ENCODE measurements around the gene DPY19L1.
"Not testable (repeated sequence)": the region's sequence is repeated elsewhere in the genome, so short reads cannot be mapped to it uniquely, and the experiment has no call there.

Gene DPY19L1

GRCh38 chr7:34984140-34984539 lies 53.1 kb downstream of the DPY19L1 start:
- not testable (repeated sequence) for DNase-seq

- DNase-seq = no peak
Observed at GRCh38 chr7:34982371-34983019, 54.8 kb downstream of the DPY19L1 start.

- not testable (repeated sequence) for DNase-seq
Observed at GRCh38 chr7:34979124-34979523, 58.2 kb downstream of the DPY19L1 start.

GRCh38 chr7:34973400-34973760 lies 63.9 kb downstream of the DPY19L1 start:
- no peak for DNase-seq

GRCh38 chr7:34972739-34973399 lies 64.4 kb downstream of the DPY19L1 start:
- not testable (repeated sequence) for DNase-seq

GRCh38 chr7:34967818-34968217 lies 69.5 kb downstream of the DPY19L1 start:
- not testable (repeated sequence) for DNase-seq

- DNase-seq = not testable (repeated sequence)
Observed at GRCh38 chr7:34966504-34966903, 70.8 kb downstream of the DPY19L1 start.

GRCh38 chr7:34958021-34958420 lies 79.3 kb downstream of the DPY19L1 start:
- DNase-seq = no peak

- DNase-seq = no peak
Observed at GRCh38 chr7:34952822-34953221, 84.5 kb downstream of the DPY19L1 start.

- DNase-seq = no peak
Observed at GRCh38 chr7:34949361-34949760, 87.9 kb downstream of the DPY19L1 start.

GRCh38 chr7:34947427-34947826 lies 89.9 kb downstream of the DPY19L1 start:
- DNase-seq = not testable (repeated sequence)

GRCh38 chr7:34946486-34946885 lies 90.8 kb downstream of the DPY19L1 start:
- DNase-seq = no peak

GRCh38 chr7:34945894-34946477 lies 91.3 kb downstream of the DPY19L1 start:
- not testable (repeated sequence) for DNase-seq

- DNase-seq = no peak
Observed at GRCh38 chr7:34939175-34939574, 98.1 kb downstream of the DPY19L1 start.

GRCh38 chr7:34935735-34936165 lies 101.5 kb downstream of the DPY19L1 start:
- not testable (repeated sequence) for DNase-seq

- DNase-seq = no peak
Observed at GRCh38 chr7:34931739-34932138, 105.5 kb downstream of the DPY19L1 start.

GRCh38 chr7:34929783-34930182 lies 107.5 kb downstream of the DPY19L1 start:
- not testable (repeated sequence) for DNase-seq

- no peak for DNase-seq
Observed at GRCh38 chr7:34928560-34928959, 108.7 kb downstream of the DPY19L1 start.

- no peak for DNase-seq
Observed at GRCh38 chr7:34928052-34928451, 109.2 kb downstream of the DPY19L1 start.

- not testable (repeated sequence) for DNase-seq
Observed at GRCh38 chr7:34920470-34920869, 116.8 kb downstream of the DPY19L1 start.

- DNase-seq = not testable (repeated sequence)
Observed at GRCh38 chr7:34919038-34919437, 118.2 kb downstream of the DPY19L1 start.

- DNase-seq = peak; percentile 44
Observed at GRCh38 chr7:34918198-34918861, 119.0 kb downstream of the DPY19L1 start.

- not testable (repeated sequence) for DNase-seq
Observed at GRCh38 chr7:34917515-34917914, 119.8 kb downstream of the DPY19L1 start.

- DNase-seq = no peak
Observed at GRCh38 chr7:34916267-34916666, 121.0 kb downstream of the DPY19L1 start.
